ENCODE measurements around the gene CNTN1.

Gene CNTN1

GRCh38 chr12:40742041-40742440 lies 49.8 kb downstream of the CNTN1 start:
- Histone ChIP-seq H3K4me3 (ENCODE audit: low read depth in 1 of 2, low read length in 1 of 2) (no peak overlapping the region), H3K27ac (no peak overlapping the region), H3K9me3 (no peaks in the 10 kb centered on the region), H3K4me1 (ENCODE audit: control insufficient read depth in 1 of 2, insufficient read depth in 1 of 2, low read depth in 1 of 2, low read length in 1 of 2) (no peaks in the 10 kb centered on the region), H3K27me3 (no peaks in the 10 kb centered on the region), H3K36me3 (no peaks in the 10 kb centered on the region)
- no peak for TF ChIP-seq CTCF (IDR thresholded peaks at IDR 0.05)

GRCh38 chr12:40745386-40745785 lies 53.1 kb downstream of the CNTN1 start:
- Histone ChIP-seq H3K4me1 (ENCODE audit: control insufficient read depth in 1 of 2, insufficient read depth in 1 of 2, low read depth in 1 of 2, low read length in 1 of 2) (no peaks in the 10 kb centered on the region), H3K4me3 (ENCODE audit: low read depth in 1 of 2, low read length in 1 of 2) (no peak overlapping the region), H3K27me3 (no peaks in the 10 kb centered on the region), H3K9me3 (no peaks in the 10 kb centered on the region), H3K27ac (no peak overlapping the region), H3K36me3 (no peaks in the 10 kb centered on the region)
- TF ChIP-seq CTCF (IDR thresholded peaks at IDR 0.05) = no peak

- no peaks in the 10 kb centered on the region for H3K9me3 ChIP-seq
- TF ChIP-seq CTCF (IDR thresholded peaks at IDR 0.05) = no peak
- H3K27ac ChIP-seq = no peak overlapping the region
- H3K27me3 ChIP-seq = no peaks in the 10 kb centered on the region
- no peaks in the 10 kb centered on the region for H3K4me1 ChIP-seq (ENCODE audit: control insufficient read depth in 1 of 2, insufficient read depth in 1 of 2, low read depth in 1 of 2, low read length in 1 of 2)
- H3K36me3 ChIP-seq = no peaks in the 10 kb centered on the region
- H3K4me3 ChIP-seq (ENCODE audit: low read depth in 1 of 2, low read length in 1 of 2) = no peak overlapping the region
Observed at GRCh38 chr12:40749863-40750262, 57.6 kb downstream of the CNTN1 start.

DNA sequence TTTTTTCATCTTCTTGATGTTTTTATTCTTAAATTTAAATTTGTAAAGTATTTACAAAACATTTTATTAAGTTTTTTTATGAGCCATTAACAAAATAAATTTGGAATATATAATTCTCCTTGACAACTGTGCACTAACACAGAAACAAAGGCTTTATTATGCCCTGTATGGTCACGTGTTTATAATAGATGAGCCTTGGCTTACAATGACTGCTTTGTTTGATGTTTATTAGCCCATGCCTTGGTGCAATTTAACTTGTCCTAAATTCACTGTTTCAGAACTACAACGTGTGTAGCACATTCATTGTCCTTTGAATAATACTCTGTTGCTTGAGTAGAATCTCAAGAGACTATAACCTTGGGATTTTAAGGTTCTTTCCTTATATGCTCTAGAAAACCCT lies 59.8 kb downstream of the CNTN1 start:
- no peaks in the 10 kb centered on the region for H3K4me1 ChIP-seq (ENCODE audit: control insufficient read depth in 1 of 2, insufficient read depth in 1 of 2, low read depth in 1 of 2, low read length in 1 of 2)
- no peaks in the 10 kb centered on the region for H3K9me3 ChIP-seq
- TF ChIP-seq CTCF (IDR thresholded peaks at IDR 0.05) = no peak
- H3K27me3 ChIP-seq = no peaks in the 10 kb centered on the region
- no peaks in the 10 kb centered on the region for H3K36me3 ChIP-seq
- no peak overlapping the region for H3K27ac ChIP-seq
- no peak overlapping the region for H3K4me3 ChIP-seq (ENCODE audit: low read depth in 1 of 2, low read length in 1 of 2)

GRCh38 chr12:40760821-40761220 lies 68.6 kb downstream of the CNTN1 start:
- H3K9me3 ChIP-seq = no peaks in the 10 kb centered on the region
- H3K27me3 ChIP-seq = no peaks in the 10 kb centered on the region
- no peak overlapping the region for H3K27ac ChIP-seq
- no peak for TF ChIP-seq CTCF (IDR thresholded peaks at IDR 0.05)
- H3K4me1 ChIP-seq (ENCODE audit: control insufficient read depth in 1 of 2, insufficient read depth in 1 of 2, low read depth in 1 of 2, low read length in 1 of 2) = no peaks in the 10 kb centered on the region
- H3K36me3 ChIP-seq = no peaks in the 10 kb centered on the region
- no peak overlapping the region for H3K4me3 ChIP-seq (ENCODE audit: low read depth in 1 of 2, low read length in 1 of 2)

DNA sequence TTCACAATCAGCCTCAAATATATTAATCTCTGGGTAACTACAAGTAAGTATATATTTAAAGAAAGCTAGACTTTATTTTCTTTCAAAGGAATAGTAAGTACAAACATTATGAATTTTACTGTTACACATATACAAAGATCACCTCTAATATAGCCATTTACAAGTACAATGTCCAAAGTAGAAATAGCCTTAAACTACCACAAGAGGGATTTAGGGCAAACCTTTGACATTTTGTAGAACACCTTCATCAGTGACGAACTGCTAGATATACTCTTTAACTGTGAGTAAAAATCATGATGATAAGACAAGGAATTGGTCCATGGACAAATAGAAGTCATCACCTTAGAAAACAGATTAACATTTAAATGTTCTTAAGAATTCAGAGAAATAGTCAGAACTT lies 69.8 kb downstream of the CNTN1 start:
- Histone ChIP-seq H3K9me3 (no peaks in the 10 kb centered on the region), H3K4me3 (ENCODE audit: low read depth in 1 of 2, low read length in 1 of 2) (no peak overlapping the region), H3K27me3 (no peaks in the 10 kb centered on the region), H3K4me1 (ENCODE audit: control insufficient read depth in 1 of 2, insufficient read depth in 1 of 2, low read depth in 1 of 2, low read length in 1 of 2) (no peaks in the 10 kb centered on the region), H3K27ac (no peak overlapping the region), H3K36me3 (no peaks in the 10 kb centered on the region)
- no peak for TF ChIP-seq CTCF (IDR thresholded peaks at IDR 0.05)

All from neutrophil (primary cell).